Measurements from ENCODE around the gene KLHL29.

DNA sequence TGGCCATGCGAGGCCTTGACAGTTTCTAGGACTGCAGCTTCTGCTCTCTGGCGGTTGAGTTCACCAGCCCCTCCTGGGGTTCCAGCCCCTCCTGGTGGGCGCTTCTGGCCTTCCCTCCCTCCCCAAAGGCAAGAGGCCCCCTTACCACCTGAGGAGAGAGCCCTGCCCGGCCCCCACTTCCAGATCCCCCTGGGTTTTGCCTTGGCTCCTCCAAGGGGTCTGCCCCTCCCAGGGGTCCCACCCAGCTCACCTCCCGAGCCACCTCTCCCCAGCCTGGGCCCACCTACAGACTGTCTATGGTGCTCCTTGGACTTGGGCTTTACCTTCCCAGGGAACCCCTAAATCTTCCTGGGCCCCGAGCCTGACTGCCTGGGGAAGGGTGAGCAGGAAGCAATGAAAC lies 277.5 kb downstream of the KLHL29 start:
- TF ChIP-seq, protein P1, sequence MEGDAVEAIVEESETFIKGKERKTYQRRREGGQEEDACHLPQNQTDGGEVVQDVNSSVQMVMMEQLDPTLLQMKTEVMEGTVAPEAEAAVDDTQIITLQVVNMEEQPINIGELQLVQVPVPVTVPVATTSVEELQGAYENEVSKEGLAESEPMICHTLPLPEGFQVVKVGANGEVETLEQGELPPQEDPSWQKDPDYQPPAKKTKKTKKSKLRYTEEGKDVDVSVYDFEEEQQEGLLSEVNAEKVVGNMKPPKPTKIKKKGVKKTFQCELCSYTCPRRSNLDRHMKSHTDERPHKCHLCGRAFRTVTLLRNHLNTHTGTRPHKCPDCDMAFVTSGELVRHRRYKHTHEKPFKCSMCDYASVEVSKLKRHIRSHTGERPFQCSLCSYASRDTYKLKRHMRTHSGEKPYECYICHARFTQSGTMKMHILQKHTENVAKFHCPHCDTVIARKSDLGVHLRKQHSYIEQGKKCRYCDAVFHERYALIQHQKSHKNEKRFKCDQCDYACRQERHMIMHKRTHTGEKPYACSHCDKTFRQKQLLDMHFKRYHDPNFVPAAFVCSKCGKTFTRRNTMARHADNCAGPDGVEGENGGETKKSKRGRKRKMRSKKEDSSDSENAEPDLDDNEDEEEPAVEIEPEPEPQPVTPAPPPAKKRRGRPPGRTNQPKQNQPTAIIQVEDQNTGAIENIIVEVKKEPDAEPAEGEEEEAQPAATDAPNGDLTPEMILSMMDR (IDR thresholded peaks at IDR 0.05): no peak
- no peak for TF ChIP-seq EP300 (IDR thresholded peaks at IDR 0.05)

Measured in tibial nerve (tissue), 4 donors.